ENCODE data around the gene PLEKHH1. TPM values are rescaled to one million over a fixed set of nuclear protein-coding genes. Genes with fewer than 3 reads are reported as not detected.

PLEKHH1 gene
- total RNA-seq, 1 donor from 2014 or later: 32.4 TPM

DNA sequence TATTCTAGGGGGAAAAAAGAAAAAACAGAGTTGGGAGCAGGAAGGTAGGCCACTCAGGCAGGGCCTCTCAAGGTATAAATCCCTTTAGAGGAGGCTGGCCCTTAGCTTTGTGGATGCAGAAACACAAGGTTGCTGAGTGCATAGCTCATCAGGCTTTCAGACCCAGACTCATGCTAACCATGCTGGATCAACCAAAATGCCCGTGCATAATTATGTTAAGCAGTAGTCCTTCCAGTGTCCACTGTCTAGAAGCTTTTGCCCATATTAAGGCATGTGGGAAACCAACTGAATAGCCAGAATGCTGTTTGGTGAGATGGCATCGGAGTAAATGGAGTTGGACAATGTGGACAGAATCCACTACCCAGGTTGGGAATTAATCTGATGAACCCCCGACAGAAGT lies 105.6 kb downstream of the PLEKHH1 start:
- no peaks in the 10 kb centered on the region for H3K9me3 Mint-ChIP-seq (ENCODE audit: unreplicated experiment)

More for the DNA sequence above, 105.6 kb downstream of the PLEKHH1 start:
- Mint-ChIP-seq H3K27me3 (ENCODE audit: unreplicated experiment) (peaks cover 2% of the 10 kb centered on the region), H3K27ac (ENCODE audit: unreplicated experiment) (no peak overlapping the region), H3K4me1 (ENCODE audit: low read depth, unreplicated experiment) (no peaks in the 10 kb centered on the region), H3K36me3 (ENCODE audit: unreplicated experiment) (no peaks in the 10 kb centered on the region), H3K4me3 (ENCODE audit: unreplicated experiment) (no peak overlapping the region)
- DNase-seq: no peak
- TF ChIP-seq, protein P1, sequence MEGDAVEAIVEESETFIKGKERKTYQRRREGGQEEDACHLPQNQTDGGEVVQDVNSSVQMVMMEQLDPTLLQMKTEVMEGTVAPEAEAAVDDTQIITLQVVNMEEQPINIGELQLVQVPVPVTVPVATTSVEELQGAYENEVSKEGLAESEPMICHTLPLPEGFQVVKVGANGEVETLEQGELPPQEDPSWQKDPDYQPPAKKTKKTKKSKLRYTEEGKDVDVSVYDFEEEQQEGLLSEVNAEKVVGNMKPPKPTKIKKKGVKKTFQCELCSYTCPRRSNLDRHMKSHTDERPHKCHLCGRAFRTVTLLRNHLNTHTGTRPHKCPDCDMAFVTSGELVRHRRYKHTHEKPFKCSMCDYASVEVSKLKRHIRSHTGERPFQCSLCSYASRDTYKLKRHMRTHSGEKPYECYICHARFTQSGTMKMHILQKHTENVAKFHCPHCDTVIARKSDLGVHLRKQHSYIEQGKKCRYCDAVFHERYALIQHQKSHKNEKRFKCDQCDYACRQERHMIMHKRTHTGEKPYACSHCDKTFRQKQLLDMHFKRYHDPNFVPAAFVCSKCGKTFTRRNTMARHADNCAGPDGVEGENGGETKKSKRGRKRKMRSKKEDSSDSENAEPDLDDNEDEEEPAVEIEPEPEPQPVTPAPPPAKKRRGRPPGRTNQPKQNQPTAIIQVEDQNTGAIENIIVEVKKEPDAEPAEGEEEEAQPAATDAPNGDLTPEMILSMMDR (IDR thresholded peaks at IDR 0.05; ENCODE audit: partially characterized antibody, unreplicated experiment): no peak

Other genes starting within 250 kb of the PLEKHH1 start
- gene ATP6V1D, start 173.5 kb upstream of the PLEKHH1 start, total RNA-seq (ENCODE audit: unreplicated experiment): 108 TPM
- gene EIF2S1, start 173.0 kb upstream of the PLEKHH1 start, total RNA-seq (ENCODE audit: unreplicated experiment): 68.2 TPM
- not detected for gene PLEK2, start 121.1 kb upstream of the PLEKHH1 start, total RNA-seq (ENCODE audit: unreplicated experiment)
- gene TMEM229B, start 44.6 kb upstream of the PLEKHH1 start, total RNA-seq (ENCODE audit: unreplicated experiment): 7.5 TPM
- 24.3 TPM for gene PIGH, start 67.0 kb downstream of the PLEKHH1 start, total RNA-seq (ENCODE audit: unreplicated experiment)
- 78.7 TPM for gene ARG2, start 86.6 kb downstream of the PLEKHH1 start, total RNA-seq (ENCODE audit: unreplicated experiment)
- 77.7 TPM for gene VTI1B, start 141.3 kb downstream of the PLEKHH1 start, total RNA-seq (ENCODE audit: unreplicated experiment)
- gene RDH11, start 162.5 kb downstream of the PLEKHH1 start, total RNA-seq (ENCODE audit: unreplicated experiment): 94.7 TPM
- gene RDH12, start 168.6 kb downstream of the PLEKHH1 start, total RNA-seq (ENCODE audit: unreplicated experiment): 0.22 TPM